Activated CD4-positive, alpha-beta T cell treated with anti-CD3 and anti-CD28 coated beads, Interleukin-2, amount 10 ng/mL, durations not matched to agents 7 days and 5 days (primary cell): ENCODE data around the gene MS4A14. TPM values are rescaled to one million over a fixed set of nuclear protein-coding genes. Genes with fewer than 3 reads are reported as not detected.
A peak's percentile ranks its signal among the peaks of the same experiment; 100 is the strongest.
"Not testable (repeated sequence)": the region's sequence is repeated elsewhere in the genome, so short reads cannot be mapped to it uniquely, and the experiment has no call there.

Experiments used
- CTCF ChIA-PET: fragments of 350-600 bp; sonication (Branson Sonifier 250); formaldehyde crosslinking; loops from one replicate; lab custom pipeline; 2021; ENCODE audit warnings: antibody characterized with exemption; lab: Charles Lee
- POLR2A ChIA-PET: fragments of 350-600 bp; sonication (Branson Sonifier 250); formaldehyde crosslinking; loops from one replicate; lab custom pipeline; 2021; ENCODE audit warnings: antibody characterized with exemption; lab: Charles Lee
- DNase-seq: peaks from one replicate; pipeline ENCODE4 v3.0.0-alpha.2; 2020
- H3K27ac Mint-ChIP-seq: one replicate; pipeline ENCODE4 v1.8.0; 2021; ENCODE audit warnings: mild to moderate bottlenecking, moderate library complexity, mixed read lengths
- H3K27me3 Mint-ChIP-seq: one replicate; pipeline ENCODE4 v1.8.0; 2021; ENCODE audit warnings: mixed read lengths
- H3K36me3 Mint-ChIP-seq: one replicate; pipeline ENCODE4 v1.8.0; 2021; ENCODE audit warnings: low read depth, mixed read lengths
- H3K4me1 Mint-ChIP-seq: one replicate; pipeline ENCODE4 v1.8.0; 2021; ENCODE audit warnings: mixed read lengths
- H3K4me3 Mint-ChIP-seq: one replicate; pipeline ENCODE4 v1.8.0; 2021; ENCODE audit warnings: mild to moderate bottlenecking, moderate library complexity, mixed read lengths
- H3K9me3 Mint-ChIP-seq: one replicate; pipeline ENCODE4 v1.8.0; 2021; ENCODE audit warnings: mixed read lengths
- total RNA-seq, 2 experiments: library from RNA; stranded (reverse); gene quantifications; one replicate each; pipeline ENCODE4 v1.2.3, GENCODE V29; 2021

Gene MS4A14
- total RNA-seq = not detected

- CTCF ChIA-PET = no interaction called here
- no peaks in the 10 kb centered on the region for H3K9me3 Mint-ChIP-seq
- no peak within 1 kb of the TSS for H3K27ac Mint-ChIP-seq
- no peaks in the 10 kb centered on the region for H3K36me3 Mint-ChIP-seq
- H3K4me3 Mint-ChIP-seq = no peak within 1 kb of the TSS
- H3K4me1 Mint-ChIP-seq = no peaks in the 10 kb centered on the region
- POLR2A ChIA-PET = no interaction called here
- peaks cover 1% of the 10 kb centered on the region for H3K27me3 Mint-ChIP-seq
- no peak for DNase-seq
Observed at GRCh38 chr11:60396382-60396781, at the start of gene MS4A14. Gene MS4A14 (plus strand): TSS chr11:60396459. CDS start chr11:60396579, 120 bp downstream.

GRCh38 chr11:60347084-60347797 lies 49.0 kb upstream of the MS4A14 start:
- Mint-ChIP-seq H3K27ac (no peak overlapping the region), H3K27me3 (peaks cover 10% of the 10 kb centered on the region), H3K36me3 (no peaks in the 10 kb centered on the region), H3K4me1 (no peaks in the 10 kb centered on the region), H3K9me3 (no peaks in the 10 kb centered on the region), H3K4me3 (no peak overlapping the region)
- DNase-seq = no peak
- CTCF ChIA-PET = no interaction called here
- POLR2A ChIA-PET = no interaction called here

GRCh38 chr11:60348116-60348515 lies 48.1 kb upstream of the MS4A14 start:
- H3K4me1 Mint-ChIP-seq = no peaks in the 10 kb centered on the region
- H3K9me3 Mint-ChIP-seq = no peaks in the 10 kb centered on the region
- DNase-seq = no peak
- CTCF ChIA-PET = interaction anchor here (0.5 kb wide), 1 partner anchor 532 kb away, joined by 3 read pairs; no protein-coding TSS in a partner anchor
- no peak overlapping the region for H3K27ac Mint-ChIP-seq
- H3K36me3 Mint-ChIP-seq = no peaks in the 10 kb centered on the region
- H3K27me3 Mint-ChIP-seq = peaks cover 10% of the 10 kb centered on the region
- H3K4me3 Mint-ChIP-seq = no peak overlapping the region
- POLR2A ChIA-PET = no interaction called here

DNA sequence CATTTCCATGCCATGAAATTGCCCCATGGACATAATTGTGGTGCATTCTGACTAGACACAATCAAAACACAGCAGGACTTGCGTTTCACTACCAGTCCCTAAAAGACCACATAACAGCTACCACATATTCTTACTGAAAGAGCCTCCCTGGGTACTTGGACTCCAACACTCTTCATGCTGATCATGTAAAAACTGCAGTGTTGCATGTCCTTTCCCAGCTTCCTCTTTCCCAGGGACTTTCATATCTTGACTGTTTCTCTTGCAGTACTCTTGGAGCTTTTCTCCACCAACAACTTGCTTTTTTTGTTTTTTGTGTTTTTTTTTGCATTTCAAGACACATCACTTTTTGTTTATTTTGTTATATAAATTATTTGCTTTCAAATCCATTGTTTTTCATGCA lies 46.3 kb upstream of the MS4A14 start:
- CTCF ChIA-PET = interaction anchor here (0.6 kb wide), 2 partner anchors 413 to 845 kb away, joined by 3 read pairs; no protein-coding TSS in a partner anchor
- H3K36me3 Mint-ChIP-seq = no peaks in the 10 kb centered on the region
- H3K27ac Mint-ChIP-seq = no peak overlapping the region
- POLR2A ChIA-PET = no interaction called here
- H3K4me3 Mint-ChIP-seq = no peak overlapping the region
- no peaks in the 10 kb centered on the region for H3K4me1 Mint-ChIP-seq
- peaks cover 10% of the 10 kb centered on the region for H3K27me3 Mint-ChIP-seq
- no peak for DNase-seq
- H3K9me3 Mint-ChIP-seq = no peaks in the 10 kb centered on the region

GRCh38 chr11:60357771-60358170 lies 38.5 kb upstream of the MS4A14 start:
- Mint-ChIP-seq H3K27me3 (peaks cover 5% of the 10 kb centered on the region), H3K4me3 (no peak overlapping the region)
- POLR2A ChIA-PET = no interaction called here

GRCh38 chr11:60360621-60361020 lies 35.6 kb upstream of the MS4A14 start:
- ChIA-PET POLR2A (no interaction called here), CTCF (no interaction called here)
- Mint-ChIP-seq H3K27ac (no peak overlapping the region), H3K4me3 (no peak overlapping the region), H3K4me1 (no peaks in the 10 kb centered on the region), H3K27me3 (peaks cover 2% of the 10 kb centered on the region), H3K36me3 (no peaks in the 10 kb centered on the region), H3K9me3 (no peaks in the 10 kb centered on the region)
- DNase-seq = no peak

More at GRCh38 chr11:60357771-60358170, 38.5 kb upstream of the MS4A14 start:
- CTCF ChIA-PET = no interaction called here
- no peak for DNase-seq
- no peaks in the 10 kb centered on the region for H3K4me1 Mint-ChIP-seq
- no peaks in the 10 kb centered on the region for H3K9me3 Mint-ChIP-seq
- H3K27ac Mint-ChIP-seq = no peak overlapping the region
- no peaks in the 10 kb centered on the region for H3K36me3 Mint-ChIP-seq

- Mint-ChIP-seq H3K4me1 (no peaks in the 10 kb centered on the region), H3K27me3 (peaks cover 2% of the 10 kb centered on the region), H3K27ac (no peak overlapping the region), H3K4me3 (no peak overlapping the region), H3K9me3 (no peaks in the 10 kb centered on the region), H3K36me3 (no peaks in the 10 kb centered on the region)
- ChIA-PET POLR2A (no interaction called here), CTCF (interaction anchor here (1.9 kb wide), 1 partner anchor 21 kb away, joined by 4 read pairs; no protein-coding TSS in a partner anchor)
- DNase-seq = no peak
Observed at GRCh38 chr11:60362241-60362640, 34.0 kb upstream of the MS4A14 start.

DNA sequence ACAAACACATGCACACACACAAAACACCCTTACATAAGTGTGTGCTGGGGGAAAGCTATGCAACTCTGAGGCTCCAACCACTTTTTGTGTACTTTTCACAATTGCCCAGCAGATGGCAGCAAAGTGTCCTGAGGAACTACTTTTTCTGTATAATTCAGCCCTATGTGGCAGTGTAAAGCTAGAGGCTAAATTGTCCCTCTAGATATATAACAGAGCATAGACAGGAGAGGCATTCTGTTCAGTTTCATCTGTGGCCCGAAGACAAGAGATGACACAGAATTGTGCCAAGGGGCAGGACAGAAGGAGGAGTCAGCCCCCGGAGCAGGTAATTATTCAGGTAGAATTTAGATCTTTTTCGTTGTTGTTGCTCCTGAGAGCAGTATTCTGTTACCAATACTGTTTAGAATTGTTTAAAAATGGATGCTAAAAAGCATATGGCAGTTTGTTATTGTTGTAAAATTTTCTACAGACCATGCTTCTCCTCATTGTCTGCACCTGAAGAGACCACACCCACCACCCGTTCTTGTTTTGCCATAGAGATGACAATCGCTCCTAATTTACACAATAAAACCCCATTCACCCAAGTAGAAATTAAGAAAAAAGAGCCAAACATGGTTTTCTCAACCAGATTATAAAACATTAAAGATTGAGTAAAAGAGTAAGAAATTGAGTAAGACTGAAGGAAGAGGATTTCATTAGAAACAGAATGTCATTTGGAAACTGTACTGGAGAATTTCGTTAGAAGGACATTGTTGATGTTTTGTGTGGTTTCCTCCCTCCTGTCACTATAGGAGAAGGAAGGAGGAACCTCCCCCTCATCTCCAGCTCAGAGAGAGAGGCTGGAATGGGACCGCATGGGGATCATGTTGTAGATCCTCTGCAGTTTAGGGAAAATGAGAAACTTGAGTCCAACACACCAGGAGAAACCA lies 32.5 kb upstream of the MS4A14 start:
- Mint-ChIP-seq H3K4me3 (no peak overlapping the region), H3K36me3 (no peaks in the 10 kb centered on the region), H3K4me1 (no peaks in the 10 kb centered on the region), H3K27me3 (no peaks in the 10 kb centered on the region), H3K9me3 (no peaks in the 10 kb centered on the region), H3K27ac (no peak overlapping the region)
- DNase-seq = peak; percentile 70
- CTCF ChIA-PET = interaction anchor here (0.7 to 1.9 kb wide), 3 partner anchors 20 to 191 kb away, joined by 3 to 4 read pairs (median 3); no protein-coding TSS in a partner anchor
- POLR2A ChIA-PET = no interaction called here

DNA sequence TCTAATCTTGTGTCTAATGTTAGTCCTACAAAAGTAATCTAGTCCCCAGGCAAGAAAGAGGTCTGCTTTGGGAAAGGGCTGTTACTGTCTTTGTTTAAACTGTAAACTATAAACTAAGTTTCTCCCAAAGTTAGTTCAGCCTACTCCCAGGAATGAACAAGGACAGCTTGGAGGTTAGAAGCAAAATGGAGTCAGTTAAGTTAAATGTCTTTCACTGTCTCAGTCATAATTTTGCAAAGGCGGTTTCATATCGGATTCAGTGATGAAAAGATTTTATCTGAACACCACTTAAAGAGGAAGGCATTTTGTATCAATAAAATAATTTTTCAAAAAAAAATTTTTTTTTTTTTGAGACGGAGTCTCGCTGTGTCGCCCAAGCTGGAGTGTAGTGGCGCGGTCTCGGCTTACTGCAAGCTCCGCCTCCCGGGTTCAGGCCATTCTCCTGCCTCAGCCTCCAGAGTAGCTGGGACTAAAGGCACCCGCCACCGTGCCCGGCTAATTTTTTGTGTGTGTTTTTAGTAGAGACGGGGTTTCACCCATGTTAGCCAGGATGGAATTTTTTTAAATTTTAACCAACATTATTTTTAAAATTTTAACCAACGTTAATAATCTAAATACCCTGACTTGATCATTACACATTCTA lies 29.9 kb upstream of the MS4A14 start:
- H3K4me3 Mint-ChIP-seq, DNase-seq, POLR2A ChIA-PET, H3K27me3 Mint-ChIP-seq, H3K4me1 Mint-ChIP-seq, H3K36me3 Mint-ChIP-seq, H3K27ac Mint-ChIP-seq, CTCF ChIA-PET, H3K9me3 Mint-ChIP-seq: not testable (repeated sequence)

DNA sequence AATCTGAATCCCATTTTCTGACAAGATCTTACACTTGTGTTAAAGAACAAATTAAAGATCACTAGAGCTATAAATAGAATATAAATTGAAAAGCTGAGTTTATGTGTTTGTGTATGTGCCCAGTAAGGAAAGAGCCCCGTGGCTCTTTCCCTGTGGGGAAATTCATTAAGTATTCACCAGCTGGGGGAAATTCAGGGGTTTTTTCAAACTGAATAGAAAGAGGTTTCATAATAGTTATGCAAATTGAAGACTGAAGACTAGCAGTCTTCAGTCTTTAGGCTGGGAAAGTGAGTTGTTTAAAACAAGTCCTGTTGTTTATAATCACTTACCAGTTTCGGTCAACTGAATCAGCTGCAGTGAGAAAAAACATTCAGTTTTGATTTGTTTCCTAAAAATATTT lies 29.2 kb upstream of the MS4A14 start:
- ChIA-PET POLR2A (no interaction called here), CTCF (no interaction called here)
- H3K4me1 Mint-ChIP-seq = no peaks in the 10 kb centered on the region
- H3K4me3 Mint-ChIP-seq = no peak overlapping the region
- H3K27ac Mint-ChIP-seq = no peak overlapping the region
- DNase-seq = no peak
- H3K27me3 Mint-ChIP-seq = peaks cover 7% of the 10 kb centered on the region
- no peaks in the 10 kb centered on the region for H3K36me3 Mint-ChIP-seq
- H3K9me3 Mint-ChIP-seq = no peaks in the 10 kb centered on the region

DNA sequence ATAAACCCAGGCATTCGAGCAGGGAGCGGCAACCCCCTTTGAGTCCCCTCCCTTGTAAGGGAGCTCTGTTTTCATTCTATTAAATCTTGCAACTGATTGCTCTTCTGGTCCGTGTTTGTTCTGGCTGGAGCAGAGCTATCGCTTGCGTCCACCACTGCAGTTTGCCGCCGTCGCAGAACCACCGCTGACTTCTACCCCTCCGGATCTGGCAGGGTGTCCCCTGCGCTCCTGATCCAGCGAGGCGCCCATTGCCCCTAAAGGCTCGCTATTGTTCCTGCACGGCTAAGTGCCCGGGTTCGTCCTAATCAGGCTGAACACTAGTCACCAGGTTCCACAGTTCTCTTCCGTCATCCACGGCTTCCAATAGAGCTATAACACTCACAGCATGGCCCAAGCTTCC lies 28.4 kb upstream of the MS4A14 start:
- Mint-ChIP-seq H3K4me1 (no peaks in the 10 kb centered on the region), H3K36me3 (no peaks in the 10 kb centered on the region), H3K27me3 (peaks cover 7% of the 10 kb centered on the region), H3K4me3 (no peak overlapping the region), H3K27ac (no peak overlapping the region), H3K9me3 (no peaks in the 10 kb centered on the region)
- POLR2A ChIA-PET = no interaction called here
- CTCF ChIA-PET = no interaction called here
- DNase-seq = no peak

DNA sequence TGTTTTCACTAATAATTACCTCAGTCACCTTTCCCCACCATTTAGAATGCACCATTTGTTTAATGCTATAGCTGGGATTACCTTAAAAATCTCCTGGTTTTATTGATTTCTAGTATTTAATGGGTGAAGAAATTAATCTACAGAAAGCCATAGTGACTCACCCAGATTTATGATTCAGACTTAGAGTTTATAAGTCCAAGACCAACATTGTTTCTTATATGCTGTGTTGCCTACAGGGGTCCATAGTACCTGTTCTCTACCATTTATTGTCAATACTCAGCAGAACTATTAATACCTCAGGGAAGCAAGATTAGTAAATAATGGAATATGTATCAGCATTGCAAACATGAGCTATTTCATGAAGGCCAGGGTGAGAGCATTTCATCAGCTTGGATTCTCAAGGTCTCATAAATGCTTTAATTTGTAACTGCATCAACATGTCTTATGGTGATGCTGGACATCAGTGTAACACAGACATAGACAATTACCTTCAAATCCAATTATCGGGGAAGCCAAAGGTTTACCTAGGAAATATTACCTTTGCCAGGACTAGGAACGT lies 25.9 kb upstream of the MS4A14 start:
- POLR2A ChIA-PET = no interaction called here
- H3K27ac Mint-ChIP-seq = no peak overlapping the region

More for the DNA sequence above, 25.9 kb upstream of the MS4A14 start:
- H3K4me3 Mint-ChIP-seq = no peak overlapping the region
- no peak for DNase-seq
- no peaks in the 10 kb centered on the region for H3K9me3 Mint-ChIP-seq
- no peaks in the 10 kb centered on the region for H3K4me1 Mint-ChIP-seq
- CTCF ChIA-PET = no interaction called here
- H3K27me3 Mint-ChIP-seq = peaks cover 10% of the 10 kb centered on the region
- H3K36me3 Mint-ChIP-seq = no peaks in the 10 kb centered on the region
